ENCODE results near the gene CFAP210.

The CFAP210 gene

DNA sequence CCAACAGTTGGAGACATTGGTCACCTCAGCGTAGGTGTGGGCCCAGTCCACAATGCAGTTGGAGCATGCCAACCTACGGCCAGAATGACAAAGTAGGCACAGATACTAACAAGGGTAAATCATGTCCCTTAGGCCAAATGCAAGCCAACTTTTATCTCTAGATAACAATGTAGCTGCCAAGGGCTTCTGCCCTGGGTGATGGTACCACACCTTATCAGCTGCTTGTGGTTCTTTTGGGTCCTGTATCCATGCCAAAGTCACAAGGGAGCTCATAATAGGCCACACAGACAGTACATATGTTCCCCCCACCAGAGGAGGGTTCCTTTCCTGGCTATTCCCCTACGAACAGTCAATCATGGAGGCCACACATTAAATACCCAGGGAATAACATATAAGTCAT lies 19.1 kb upstream of the CFAP210 start:
- TF ChIP-seq, protein P1, sequence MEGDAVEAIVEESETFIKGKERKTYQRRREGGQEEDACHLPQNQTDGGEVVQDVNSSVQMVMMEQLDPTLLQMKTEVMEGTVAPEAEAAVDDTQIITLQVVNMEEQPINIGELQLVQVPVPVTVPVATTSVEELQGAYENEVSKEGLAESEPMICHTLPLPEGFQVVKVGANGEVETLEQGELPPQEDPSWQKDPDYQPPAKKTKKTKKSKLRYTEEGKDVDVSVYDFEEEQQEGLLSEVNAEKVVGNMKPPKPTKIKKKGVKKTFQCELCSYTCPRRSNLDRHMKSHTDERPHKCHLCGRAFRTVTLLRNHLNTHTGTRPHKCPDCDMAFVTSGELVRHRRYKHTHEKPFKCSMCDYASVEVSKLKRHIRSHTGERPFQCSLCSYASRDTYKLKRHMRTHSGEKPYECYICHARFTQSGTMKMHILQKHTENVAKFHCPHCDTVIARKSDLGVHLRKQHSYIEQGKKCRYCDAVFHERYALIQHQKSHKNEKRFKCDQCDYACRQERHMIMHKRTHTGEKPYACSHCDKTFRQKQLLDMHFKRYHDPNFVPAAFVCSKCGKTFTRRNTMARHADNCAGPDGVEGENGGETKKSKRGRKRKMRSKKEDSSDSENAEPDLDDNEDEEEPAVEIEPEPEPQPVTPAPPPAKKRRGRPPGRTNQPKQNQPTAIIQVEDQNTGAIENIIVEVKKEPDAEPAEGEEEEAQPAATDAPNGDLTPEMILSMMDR (IDR thresholded peaks at IDR 0.05; ENCODE audit: low read depth, low read length, missing control alignments): no peak
- no peak for DNase-seq (ENCODE audit: extremely low read depth, low read depth)
- H3K4me3 ChIP-seq (replicated peaks; ENCODE audit: low read depth, low read length): no peak overlapping the region

DNA sequence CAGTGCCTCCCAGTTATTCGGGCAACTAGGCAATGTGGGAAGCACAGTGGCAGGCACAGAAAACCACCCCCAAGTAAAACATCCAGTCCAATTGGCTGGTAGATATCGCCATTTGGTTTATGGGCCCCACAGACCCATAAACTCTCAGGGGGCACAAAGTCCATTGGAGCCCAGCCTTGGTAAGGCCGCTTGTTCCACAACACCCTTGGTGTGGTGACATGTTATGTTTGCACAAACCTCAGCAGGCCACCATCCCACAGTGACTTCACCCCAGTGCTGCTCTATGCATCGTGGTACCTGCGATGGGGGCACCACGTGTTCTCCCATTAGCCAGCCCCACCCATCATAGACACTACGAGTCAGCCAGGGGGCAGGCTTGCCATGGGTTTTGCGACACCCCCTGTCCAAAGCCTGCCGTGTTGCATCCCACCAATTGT lies 18.6 kb upstream of the CFAP210 start:
- TF ChIP-seq, protein P1 (IDR thresholded peaks at IDR 0.05; ENCODE audit: low read depth, low read length, missing control alignments): no peak
- no peak overlapping the region for H3K4me3 ChIP-seq (replicated peaks; ENCODE audit: low read depth, low read length)
- no peak for DNase-seq (ENCODE audit: extremely low read depth, low read depth)

DNA sequence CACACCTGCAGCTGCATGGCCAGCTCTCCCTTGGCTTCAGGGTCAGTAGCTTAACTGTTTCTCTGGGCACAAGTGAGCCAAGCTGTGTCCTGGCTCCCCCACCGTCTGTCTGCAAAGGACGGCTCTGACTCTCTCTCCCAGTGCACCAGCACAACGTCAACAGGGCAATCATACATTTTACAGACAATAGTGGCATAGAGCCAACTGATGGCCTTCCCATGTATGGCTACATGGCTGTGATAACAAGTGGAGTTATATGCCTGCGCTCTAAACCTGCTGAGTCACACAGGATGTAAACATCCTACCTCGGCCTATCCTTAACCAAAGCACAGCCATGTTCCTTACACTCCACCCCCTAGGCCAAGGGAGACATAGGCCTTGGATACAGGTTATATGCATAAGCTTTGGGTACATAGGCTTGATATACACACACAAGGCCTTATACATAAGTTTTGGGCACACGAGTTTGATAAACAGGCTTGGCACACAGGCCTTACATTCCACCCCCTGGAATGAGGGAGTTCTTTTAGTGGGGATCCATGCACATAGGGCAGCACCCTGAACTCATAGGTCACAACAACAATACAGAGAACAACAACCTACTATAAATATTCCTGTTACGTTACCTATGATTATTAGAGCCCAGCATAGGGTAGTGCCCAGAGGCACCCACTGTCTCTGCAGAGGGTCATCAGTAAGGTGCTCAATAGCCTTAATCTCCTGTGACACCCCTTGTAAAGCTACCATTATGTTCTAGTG lies 17.7 kb upstream of the CFAP210 start:
- no peak overlapping the region for H3K4me3 ChIP-seq (replicated peaks; ENCODE audit: low read depth, low read length)
- DNase-seq (ENCODE audit: extremely low read depth, low read depth): no peak
- TF ChIP-seq, protein P1 (IDR thresholded peaks at IDR 0.05; ENCODE audit: low read depth, low read length, missing control alignments): no peak

DNA sequence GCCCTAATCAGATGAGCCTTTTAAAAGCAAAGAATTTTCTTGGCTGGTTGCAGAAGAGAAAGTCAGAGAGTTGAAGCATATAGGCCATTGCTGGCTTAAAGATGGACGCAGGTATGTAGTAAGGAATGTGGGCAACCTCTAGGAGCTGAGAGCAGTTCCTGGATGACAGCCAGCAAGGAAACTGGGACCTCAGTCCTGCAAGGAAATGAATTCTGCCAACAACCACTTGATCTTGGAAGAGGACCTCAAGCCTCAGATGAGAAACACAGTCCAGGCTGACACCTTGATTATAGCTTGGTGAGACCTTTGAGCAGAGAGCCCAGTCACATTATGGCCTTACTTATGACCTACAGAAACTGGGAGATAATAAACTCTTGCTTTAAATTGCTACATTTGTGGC lies 15.8 kb upstream of the CFAP210 start:
- TF ChIP-seq, protein P1 (IDR thresholded peaks at IDR 0.05; ENCODE audit: low read depth, low read length, missing control alignments): no peak
- no peak overlapping the region for H3K4me3 ChIP-seq (replicated peaks; ENCODE audit: low read depth, low read length)
- DNase-seq (ENCODE audit: extremely low read depth, low read depth): no peak

DNA sequence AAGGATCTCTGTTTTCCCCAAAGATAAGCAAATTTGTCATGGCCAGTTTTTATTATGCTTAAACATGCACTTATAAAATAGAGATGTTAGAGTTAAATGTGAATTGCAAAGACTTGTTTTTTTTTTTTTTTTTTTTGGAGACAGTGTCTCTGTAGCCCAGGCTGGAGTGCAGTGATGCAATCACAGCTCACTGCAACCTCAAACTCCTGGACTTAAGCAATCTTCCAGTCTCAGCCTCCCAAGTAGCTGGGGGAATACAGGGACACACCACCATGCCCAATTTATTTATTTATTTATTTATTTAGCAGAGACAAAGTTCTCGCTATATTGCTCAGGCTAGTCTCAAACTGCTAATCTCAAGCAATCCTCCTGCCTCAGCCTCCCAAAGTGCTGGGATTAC lies 15.1 kb upstream of the CFAP210 start:
- TF ChIP-seq, protein P1 (IDR thresholded peaks at IDR 0.05; ENCODE audit: low read depth, low read length, missing control alignments): no peak
- DNase-seq (ENCODE audit: extremely low read depth, low read depth): no peak
- H3K4me3 ChIP-seq (replicated peaks; ENCODE audit: low read depth, low read length): no peak overlapping the region

DNA sequence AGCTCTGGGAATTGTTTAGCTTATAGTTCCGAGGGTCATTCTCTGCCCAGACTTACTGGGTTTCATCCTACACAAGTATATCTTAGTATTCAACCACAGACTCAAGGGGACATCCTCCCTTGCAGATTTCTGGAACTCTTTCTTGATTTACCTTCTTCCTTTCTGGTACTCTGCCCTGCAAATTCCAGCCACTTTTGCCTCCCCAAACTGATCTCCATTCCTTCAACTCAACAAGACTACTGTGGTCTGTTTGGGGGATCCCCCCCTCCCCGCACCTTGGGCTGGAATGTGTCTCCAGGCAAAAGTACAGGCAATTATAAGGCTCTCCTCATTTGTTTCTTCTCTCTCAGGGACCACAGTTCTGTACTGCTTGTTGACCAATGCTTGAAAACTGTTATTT lies 13.4 kb upstream of the CFAP210 start:
- DNase-seq (ENCODE audit: extremely low read depth, low read depth): no peak
- no peak overlapping the region for H3K4me3 ChIP-seq (replicated peaks; ENCODE audit: low read depth, low read length)
- TF ChIP-seq, protein P1 (IDR thresholded peaks at IDR 0.05; ENCODE audit: low read depth, low read length, missing control alignments): no peak

DNA sequence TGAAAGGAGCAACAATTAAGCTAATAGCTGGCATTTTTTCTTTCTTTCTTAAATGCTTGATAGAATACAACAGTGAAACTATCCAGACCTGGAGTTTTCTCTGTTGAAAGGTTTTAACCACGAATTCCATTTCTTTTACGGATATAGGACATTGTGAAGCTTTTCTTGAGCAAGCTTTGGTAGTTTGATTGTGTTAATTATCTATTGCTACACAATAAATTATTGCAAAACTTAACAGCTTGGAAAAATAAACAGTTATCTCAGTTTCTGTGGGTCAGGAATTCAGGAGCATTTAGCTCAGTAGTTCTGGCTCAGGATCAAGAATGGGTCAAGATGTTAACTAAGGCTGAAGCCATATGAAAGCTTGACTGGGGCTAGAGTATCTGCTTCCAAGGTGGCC lies 11.7 kb upstream of the CFAP210 start:
- TF ChIP-seq, protein P1 (IDR thresholded peaks at IDR 0.05; ENCODE audit: low read depth, low read length, missing control alignments): no peak
- H3K4me3 ChIP-seq (replicated peaks; ENCODE audit: low read depth, low read length): no peak overlapping the region
- DNase-seq (ENCODE audit: extremely low read depth, low read depth): no peak

Data from HFF-Myc (cell line).